ENCODE measurements around the gene PBX3. TPM values are rescaled to one million over a fixed set of nuclear protein-coding genes. Genes with fewer than 3 reads are reported as not detected.

Gene PBX3
- total and polyA plus RNA-seq, 2 experiments from 2014 or later: 13.4 to 30.9 TPM

GRCh38 chr9:125763394-125763801, 16.2 kb downstream of the PBX3 start:
- no peaks in the 10 kb centered on the region for H3K36me3 ChIP-seq (ENCODE audit: low read depth)
- H3K27ac ChIP-seq: no peak overlapping the region
- 0 out of 2 replicates have a peak, but pooled peaks cover 5% of the 10 kb centered on the region for H4K20me1 ChIP-seq (ENCODE audit: insufficient read depth)
- no peak overlapping the region for H3K4me3 ChIP-seq
- H3K79me2 ChIP-seq (ENCODE audit: insufficient read depth): peaks cover 100% of the 10 kb centered on the region
- H3F3A ChIP-seq (ENCODE audit: insufficient read depth): no peaks in the 10 kb centered on the region
- WGBS, 2 experiments (ENCODE audit: low coverage in 1 of 2, low lambda C conversion rate in 2 of 2, missing lambda C conversion rate in 2 of 2): 81 to 85% methylated on average over 7 of the region's 7 CpGs
- in situ Hi-C loops (cut with MboI): no loop called here
- H3K9ac ChIP-seq: no peak overlapping the region
- H3K27me3 ChIP-seq (replicated peaks; ENCODE audit: insufficient read depth): no peaks in the 10 kb centered on the region
- H3K4me1 ChIP-seq (ENCODE audit: insufficient read depth): peaks cover 16% of the 10 kb centered on the region
- no peaks in the 10 kb centered on the region for H3K9me2 ChIP-seq (ENCODE audit: insufficient read depth)
- TF ChIP-seq EZH2 (IDR thresholded peaks at IDR 0.05; ENCODE audit: insufficient read depth, poor library complexity, severe bottlenecking) (no peak), EZH2phosphoT487 (IDR thresholded peaks at IDR 0.05; ENCODE audit: insufficient read depth, low read depth) (no peak)
- H2AFZ ChIP-seq: no peak overlapping the region
- no peak overlapping the region for H3K4me2 ChIP-seq (ENCODE audit: unreplicated experiment)
- H3K9me3 ChIP-seq (ENCODE audit: low read depth): no peaks in the 10 kb centered on the region
- DNase-seq: no peak

GRCh38 chr9:125764198-125764597, 17.0 kb downstream of the PBX3 start:
- H3K9me3 ChIP-seq (ENCODE audit: low read depth): no peaks in the 10 kb centered on the region
- H3K4me3 ChIP-seq: no peak overlapping the region
- no peaks in the 10 kb centered on the region for H3K27me3 ChIP-seq (replicated peaks; ENCODE audit: insufficient read depth)
- in situ Hi-C loops (cut with MboI): no loop called here
- H3K4me2 ChIP-seq (ENCODE audit: unreplicated experiment): no peak overlapping the region
- no peak for DNase-seq
- TF ChIP-seq EZH2phosphoT487 (IDR thresholded peaks at IDR 0.05; ENCODE audit: insufficient read depth, low read depth) (no peak), EZH2 (IDR thresholded peaks at IDR 0.05; ENCODE audit: insufficient read depth, poor library complexity, severe bottlenecking) (no peak)
- no peaks in the 10 kb centered on the region; the same call in 1 of the 2 replicates for H3K36me3 ChIP-seq (ENCODE audit: low read depth)
- H2AFZ ChIP-seq: no peak overlapping the region
- H3K27ac ChIP-seq: no peak overlapping the region
- peaks cover 100% of the 10 kb centered on the region for H3K79me2 ChIP-seq (ENCODE audit: insufficient read depth)
- H3F3A ChIP-seq (ENCODE audit: insufficient read depth): no peaks in the 10 kb centered on the region
- H3K4me1 ChIP-seq (ENCODE audit: insufficient read depth): peaks cover 9% of the 10 kb centered on the region
- 44 to 54% methylated on average over 3 of the region's 3 CpGs for WGBS, 2 experiments (ENCODE audit: low coverage in 1 of 2, low lambda C conversion rate in 2 of 2, missing lambda C conversion rate in 2 of 2)
- H3K9me2 ChIP-seq (ENCODE audit: insufficient read depth): no peaks in the 10 kb centered on the region
- no peak overlapping the region for H3K9ac ChIP-seq
- H4K20me1 ChIP-seq (ENCODE audit: insufficient read depth): 0 out of 2 replicates have a peak, but pooled peaks cover 5% of the 10 kb centered on the region

- no peak overlapping the region for H3K4me2 ChIP-seq (ENCODE audit: unreplicated experiment)
- no peaks in the 10 kb centered on the region for H3K4me1 ChIP-seq (ENCODE audit: insufficient read depth)
- no peaks in the 10 kb centered on the region for H3K9me2 ChIP-seq (ENCODE audit: insufficient read depth)
- H3K79me2 ChIP-seq (ENCODE audit: insufficient read depth): peaks cover 100% of the 10 kb centered on the region
- TF ChIP-seq EZH2 (IDR thresholded peaks at IDR 0.05; ENCODE audit: insufficient read depth, poor library complexity, severe bottlenecking) (no peak), EZH2phosphoT487 (IDR thresholded peaks at IDR 0.05; ENCODE audit: insufficient read depth, low read depth) (no peak)
- DNase-seq: no peak
- in situ Hi-C loops (cut with MboI): no loop called here
- no peaks in the 10 kb centered on the region for H3F3A ChIP-seq (ENCODE audit: insufficient read depth)
- H3K27ac ChIP-seq: no peak overlapping the region
- no peaks in the 10 kb centered on the region for H3K27me3 ChIP-seq (replicated peaks; ENCODE audit: insufficient read depth)
- H4K20me1 ChIP-seq (ENCODE audit: insufficient read depth): 0 out of 2 replicates have a peak, but pooled peaks cover 5% of the 10 kb centered on the region
- H2AFZ ChIP-seq: no peak overlapping the region
- H3K4me3 ChIP-seq: no peak overlapping the region
- no peak overlapping the region for H3K9ac ChIP-seq
- 95 to 98% methylated on average over 2 of the region's 2 CpGs for WGBS, 2 experiments (ENCODE audit: low coverage in 1 of 2, low lambda C conversion rate in 2 of 2, missing lambda C conversion rate in 2 of 2)
- H3K36me3 ChIP-seq (ENCODE audit: low read depth): no peaks in the 10 kb centered on the region; the same call in 1 of the 2 replicates
- H3K9me3 ChIP-seq (ENCODE audit: low read depth): no peaks in the 10 kb centered on the region
Measured at GRCh38 chr9:125766468-125767221, 19.5 kb downstream of the PBX3 start.

- no peak overlapping the region for H3K9ac ChIP-seq
- H3K4me1 ChIP-seq (ENCODE audit: insufficient read depth): no peaks in the 10 kb centered on the region
- H3K36me3 ChIP-seq (ENCODE audit: low read depth): no peaks in the 10 kb centered on the region; the same call in 1 of the 2 replicates
- in situ Hi-C loops (cut with MboI): no loop called here
- no peak overlapping the region for H2AFZ ChIP-seq
- H3K79me2 ChIP-seq (ENCODE audit: insufficient read depth): peaks cover 100% of the 10 kb centered on the region
- no peak for DNase-seq
- H3F3A ChIP-seq (ENCODE audit: insufficient read depth): no peaks in the 10 kb centered on the region
- no peaks in the 10 kb centered on the region for H3K9me2 ChIP-seq (ENCODE audit: insufficient read depth)
- H4K20me1 ChIP-seq (ENCODE audit: insufficient read depth): 0 out of 2 replicates have a peak, but pooled peaks cover 5% of the 10 kb centered on the region
- no peaks in the 10 kb centered on the region for H3K9me3 ChIP-seq (ENCODE audit: low read depth)
- TF ChIP-seq EZH2 (IDR thresholded peaks at IDR 0.05; ENCODE audit: insufficient read depth, poor library complexity, severe bottlenecking) (no peak), EZH2phosphoT487 (IDR thresholded peaks at IDR 0.05; ENCODE audit: insufficient read depth, low read depth) (no peak)
- H3K4me3 ChIP-seq: no peak overlapping the region
- no peak overlapping the region for H3K4me2 ChIP-seq (ENCODE audit: unreplicated experiment)
- H3K27ac ChIP-seq: no peak overlapping the region
- H3K27me3 ChIP-seq (replicated peaks; ENCODE audit: insufficient read depth): no peaks in the 10 kb centered on the region
Measured at GRCh38 chr9:125767349-125767748, 20.2 kb downstream of the PBX3 start.
